ENCODE results near the gene TAF4. TPM values are rescaled to one million over a fixed set of nuclear protein-coding genes. Genes with fewer than 3 reads are reported as not detected.

Gene TAF4
- total RNA-seq, 4 donors from 2014 or later, result 8.0 to 24.9 (median 13.9) TPM

DNA sequence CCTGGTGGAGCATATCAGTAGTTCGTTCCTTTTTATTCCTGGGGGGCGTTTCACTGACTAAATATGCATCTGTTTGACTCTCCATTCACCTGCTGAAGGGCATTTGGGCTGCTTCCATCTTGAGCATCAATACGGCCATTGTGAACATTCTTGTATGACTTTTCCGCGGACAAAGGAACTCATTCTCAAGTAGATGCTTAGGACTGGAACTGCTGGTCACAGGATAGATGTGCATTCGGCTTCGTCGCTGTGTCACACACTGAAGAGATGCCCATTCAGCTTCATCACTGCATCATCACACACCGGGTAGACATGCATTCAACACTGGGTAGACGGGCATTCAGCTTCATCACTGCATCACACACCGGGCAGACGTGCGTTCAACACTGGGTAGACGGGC, 95.3 kb downstream of the TAF4 start:
- TF ChIP-seq CTCF (IDR thresholded peaks at IDR 0.05 in 4 of 5, conservative IDR thresholded peaks at IDR 0.05 in 1 of 5), result no peak
- TF ChIP-seq POLR2A (IDR thresholded peaks at IDR 0.05), result no peak
- no peak for DNase-seq
- H3K4me1 ChIP-seq, result no peaks in the 10 kb centered on the region
- no peak for ATAC-seq
- H3K27me3 ChIP-seq, result peaks cover 2 to 12% (median 3%) of the 10 kb centered on the region in 3 donors
- no peak overlapping the region for H3K4me3 ChIP-seq
- H3K27ac ChIP-seq, result no peak overlapping the region
- H3K9me3 ChIP-seq, result no peaks in the 10 kb centered on the region
- in situ Hi-C loops (cut with MboI; ENCODE audit: low sequenced_read_pairs in 4 of 4) (no loop called here), intact Hi-C loops (cut with DNase I; ENCODE audit: low total_unique reads) (no loop called here)
- H3K36me3 ChIP-seq, result peaks cover 0 to 22% of the 10 kb centered on the region in 2 donors

DNA sequence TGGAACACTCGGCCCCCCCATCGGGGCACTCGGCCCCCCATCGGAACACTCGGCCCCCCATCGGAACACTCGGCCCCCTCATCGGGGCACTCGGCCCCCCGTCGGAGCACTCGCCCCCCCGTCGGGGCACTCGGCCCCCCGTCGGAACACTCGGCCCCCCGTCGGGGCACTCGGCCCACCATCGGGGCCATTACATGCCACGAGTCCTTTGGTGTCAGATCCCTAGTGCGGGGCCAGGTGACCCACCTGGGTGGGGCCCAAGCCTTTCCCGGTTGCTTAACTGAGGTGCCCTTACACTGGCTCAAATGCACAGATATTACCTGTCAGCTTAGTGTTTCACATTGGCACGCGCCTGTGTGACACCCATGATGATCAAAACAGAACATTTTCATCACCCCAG, 95.9 kb downstream of the TAF4 start:
- Histone ChIP-seq H3K27ac (no peak overlapping the region), H3K9me3 (no peaks in the 10 kb centered on the region), H3K36me3 (peaks cover 0 to 22% of the 10 kb centered on the region in 2 donors), H3K27me3 (peaks cover 7 to 17% (median 8%) of the 10 kb centered on the region in 3 donors), H3K4me3 (no peak overlapping the region), H3K4me1 (no peaks in the 10 kb centered on the region)
- intact Hi-C loops (cut with DNase I; ENCODE audit: low total_unique reads) (no loop called here), in situ Hi-C loops (cut with MboI; ENCODE audit: low sequenced_read_pairs in 4 of 4) (no loop called here)
- ATAC-seq (no peak), DNase-seq (no peak)
- TF ChIP-seq POLR2A (IDR thresholded peaks at IDR 0.05) (no peak), CTCF (IDR thresholded peaks at IDR 0.05 in 4 of 5, conservative IDR thresholded peaks at IDR 0.05 in 1 of 5) (no peak)

GRCh38 chr20:61968932-61969331, 96.7 kb downstream of the TAF4 start:
- peaks cover 10 to 19% (median 15%) of the 10 kb centered on the region in 3 donors for H3K27me3 ChIP-seq
- H3K4me3 ChIP-seq, result no peak overlapping the region
- in situ Hi-C loops (cut with MboI; ENCODE audit: low sequenced_read_pairs in 4 of 4), result no loop called here
- no peak overlapping the region for H3K27ac ChIP-seq
- intact Hi-C loops (cut with DNase I; ENCODE audit: low total_unique reads), result no loop called here
- no peaks in the 10 kb centered on the region for H3K9me3 ChIP-seq
- no peak for ATAC-seq
- TF ChIP-seq POLR2A (IDR thresholded peaks at IDR 0.05) (no peak), CTCF (IDR thresholded peaks at IDR 0.05 in 4 of 5, conservative IDR thresholded peaks at IDR 0.05 in 1 of 5) (no peak)
- H3K36me3 ChIP-seq, result peaks cover 0 to 15% of the 10 kb centered on the region in 2 donors
- no peaks in the 10 kb centered on the region for H3K4me1 ChIP-seq
- DNase-seq, result no peak

DNA sequence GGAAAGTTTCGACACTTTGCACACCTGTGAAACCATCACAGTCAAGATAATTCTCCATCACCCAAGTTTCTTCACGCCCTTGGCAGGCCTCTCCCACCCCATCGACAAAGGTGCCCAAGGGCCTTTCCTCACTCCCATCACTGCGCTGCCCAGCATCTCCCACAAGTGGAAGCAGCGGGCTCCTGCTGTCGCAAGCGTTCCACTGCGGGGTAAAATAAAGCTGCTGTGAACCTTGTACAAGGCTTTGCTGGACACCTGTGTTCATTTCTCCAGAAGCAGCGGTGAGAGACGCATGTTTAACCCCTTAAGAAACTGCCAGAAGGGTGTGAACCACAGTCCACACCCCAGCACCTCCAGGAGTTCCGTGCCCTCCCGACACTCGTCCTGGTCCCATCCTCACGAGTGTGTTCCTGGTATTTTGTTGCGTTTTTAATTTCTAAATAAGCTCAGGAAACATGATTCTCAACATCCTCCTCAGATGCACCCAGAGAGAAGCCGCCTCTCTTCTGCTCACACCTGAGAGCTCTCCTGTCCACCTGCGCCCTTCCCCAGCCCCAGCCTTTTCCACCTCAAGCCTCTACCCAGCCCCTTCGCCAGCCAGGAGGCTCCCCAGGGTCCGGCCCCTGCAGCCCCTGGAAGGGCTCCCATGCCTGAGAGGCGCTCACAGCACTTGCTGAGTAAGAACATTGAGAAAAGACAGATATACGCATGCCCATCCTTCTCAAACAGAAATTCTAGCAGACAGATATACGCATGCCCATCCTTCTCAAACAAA, 97.5 kb downstream of the TAF4 start:
- intact Hi-C loops (cut with DNase I; ENCODE audit: low total_unique reads) (no loop called here), in situ Hi-C loops (cut with MboI; ENCODE audit: low sequenced_read_pairs in 4 of 4) (no loop called here)
- Histone ChIP-seq H3K9me3 (no peaks in the 10 kb centered on the region), H3K4me1 (no peaks in the 10 kb centered on the region), H3K27ac (no peak overlapping the region), H3K36me3 (peaks cover 0 to 10% of the 10 kb centered on the region in 2 donors), H3K27me3 (peaks cover 10 to 19% (median 15%) of the 10 kb centered on the region in 3 donors), H3K4me3 (no peak overlapping the region)
- ATAC-seq (no peak), DNase-seq (no peak)
- TF ChIP-seq CTCF (IDR thresholded peaks at IDR 0.05 in 4 of 5, conservative IDR thresholded peaks at IDR 0.05 in 1 of 5) (no peak), POLR2A (IDR thresholded peaks at IDR 0.05) (no peak)

All from gastrocnemius medialis (tissue), 4 donors.